ENCODE measurements around the gene DTNBP1.

Gene DTNBP1

GRCh38 chr6:15598273-15598798 lies 64.5 kb downstream of the DTNBP1 start:
- Mint-ChIP-seq H3K36me3 (ENCODE audit: low read depth) (peaks cover 11% of the 10 kb centered on the region), H3K9me3 (no peaks in the 10 kb centered on the region), H3K4me1 (peaks cover 13% of the 10 kb centered on the region), H3K27ac (no peak overlapping the region), H3K4me3 (no peak overlapping the region), H3K27me3 (ENCODE audit: low read depth, poor library complexity) (peaks cover 3% of the 10 kb centered on the region)
- no peak for TF ChIP-seq CTCF (IDR thresholded peaks at IDR 0.05)
- DNase-seq, result no peak

- no peak overlapping the region for H3K4me3 Mint-ChIP-seq
- H3K27me3 Mint-ChIP-seq (ENCODE audit: low read depth, poor library complexity), result peaks cover 3% of the 10 kb centered on the region
- peaks cover 22% of the 10 kb centered on the region for H3K4me1 Mint-ChIP-seq
- H3K36me3 Mint-ChIP-seq (ENCODE audit: low read depth), result peaks cover 11% of the 10 kb centered on the region
- H3K9me3 Mint-ChIP-seq, result no peaks in the 10 kb centered on the region
- H3K27ac Mint-ChIP-seq, result no peak overlapping the region
- no peak for DNase-seq
- TF ChIP-seq CTCF (IDR thresholded peaks at IDR 0.05), result no peak
Observed at GRCh38 chr6:15596186-15596896, 66.5 kb downstream of the DTNBP1 start.

GRCh38 chr6:15595461-15596173 lies 67.2 kb downstream of the DTNBP1 start:
- Mint-ChIP-seq H3K27me3 (ENCODE audit: low read depth, poor library complexity) (peaks cover 3% of the 10 kb centered on the region), H3K4me3 (no peak overlapping the region), H3K27ac (no peak overlapping the region), H3K36me3 (ENCODE audit: low read depth) (peaks cover 8% of the 10 kb centered on the region), H3K4me1 (peaks cover 22% of the 10 kb centered on the region), H3K9me3 (no peaks in the 10 kb centered on the region)
- TF ChIP-seq CTCF (IDR thresholded peaks at IDR 0.05), result no peak
- DNase-seq, result no peak

GRCh38 chr6:15594512-15595259 lies 68.1 kb downstream of the DTNBP1 start:
- peaks cover 15% of the 10 kb centered on the region for H3K4me1 Mint-ChIP-seq
- no peak overlapping the region for H3K27ac Mint-ChIP-seq
- DNase-seq, result no peak
- H3K4me3 Mint-ChIP-seq, result no peak overlapping the region
- peaks cover 4% of the 10 kb centered on the region for H3K36me3 Mint-ChIP-seq (ENCODE audit: low read depth)
- TF ChIP-seq CTCF (IDR thresholded peaks at IDR 0.05), result no peak
- peaks cover 3% of the 10 kb centered on the region for H3K27me3 Mint-ChIP-seq (ENCODE audit: low read depth, poor library complexity)
- no peaks in the 10 kb centered on the region for H3K9me3 Mint-ChIP-seq

GRCh38 chr6:15593798-15594197 lies 69.0 kb downstream of the DTNBP1 start:
- Mint-ChIP-seq H3K27me3 (ENCODE audit: low read depth, poor library complexity) (peaks cover 3% of the 10 kb centered on the region), H3K27ac (no peak overlapping the region), H3K4me3 (no peak overlapping the region), H3K9me3 (no peaks in the 10 kb centered on the region), H3K4me1 (peaks cover 15% of the 10 kb centered on the region), H3K36me3 (ENCODE audit: low read depth) (peaks cover 4% of the 10 kb centered on the region)
- no peak for TF ChIP-seq CTCF (IDR thresholded peaks at IDR 0.05)
- DNase-seq, result no peak

All from nephron progenitor cell (in vitro differentiated cells).